Occipital lobe (tissue), 3 donors: ENCODE data around the gene SAT2. TPM values are rescaled to one million over a fixed set of nuclear protein-coding genes. Genes with fewer than 3 reads are reported as not detected.

ENCODE experiments used
- DNase-seq: peaks from one replicate; lab custom pipeline; 2025; lab: John Stamatoyannopoulos, UW
- small RNA-seq: library from RNA; depleted of rRNA; stranded (forward); fragments of <200 nt; gene quantifications from one replicate; pipeline ENCODE3, GENCODE V24; 2014
- total RNA-seq: library from RNA; depleted of rRNA; stranded (reverse); fragments of >200 nt; gene quantifications from one replicate; pipeline ENCODE4 v1.2.3, GENCODE V29; 2014

Gene SAT2
- total RNA-seq, 1 donor from 2014 or later = 32.8 TPM

- no peak for DNase-seq
Observed at GRCh38 chr17:7576432-7576937, 51.1 kb downstream of the SAT2 start.

Small RNA genes lying within 50 kb of the gene (small RNA-seq; reads per million reads assigned to genes)
- gene CD68 (not detected), gene SNORD10 (not detected)

Other genes with a start within 250 kb of the SAT2 start
- gene TNK1, start 246.7 kb downstream of the SAT2 start, total RNA-seq = 0.94 TPM
- 10.0 TPM for gene PLSCR3, start 233.3 kb downstream of the SAT2 start, total RNA-seq
- 55.2 TPM for gene TMEM256, start 223.7 kb downstream of the SAT2 start, total RNA-seq
- 9.2 TPM for gene NLGN2, start 220.0 kb downstream of the SAT2 start, total RNA-seq
- not detected for gene SPEM1, start 207.5 kb downstream of the SAT2 start, total RNA-seq
- not detected for gene SPEM2, start 202.2 kb downstream of the SAT2 start, total RNA-seq
- gene SPEM3, start 199.0 kb downstream of the SAT2 start, total RNA-seq = not detected
- gene TMEM102, start 192.4 kb downstream of the SAT2 start, total RNA-seq = 3.7 TPM
- gene FGF11, start 188.3 kb downstream of the SAT2 start, total RNA-seq = 18.2 TPM
- 17.2 TPM for gene CHRNB1, start 182.8 kb downstream of the SAT2 start, total RNA-seq
- 17.6 TPM for gene ZBTB4, start 148.2 kb downstream of the SAT2 start, total RNA-seq
- gene SLC35G6, start 146.4 kb downstream of the SAT2 start, total RNA-seq = not detected
- gene POLR2A, start 143.5 kb downstream of the SAT2 start, total RNA-seq = 54.6 TPM
- 3.3 TPM for gene TNFSF12, start 78.8 kb downstream of the SAT2 start, total RNA-seq
- gene TNFSF13, start 69.1 kb downstream of the SAT2 start, total RNA-seq = 0.31 TPM
- gene SENP3, start 65.9 kb downstream of the SAT2 start, total RNA-seq = 84.8 TPM
- 0.62 TPM for gene CD68, start 48.2 kb downstream of the SAT2 start, total RNA-seq
- gene MPDU1, start 44.0 kb downstream of the SAT2 start, total RNA-seq = 34.8 TPM
- gene SOX15, start 37.7 kb downstream of the SAT2 start, total RNA-seq = 0.47 TPM
- 51.9 TPM for gene FXR2, start 12.9 kb downstream of the SAT2 start, total RNA-seq
- not detected for gene SHBG, start 2.3 kb upstream of the SAT2 start, total RNA-seq
- 5.0 TPM for gene ATP1B2, start 23.1 kb upstream of the SAT2 start, total RNA-seq
- gene TP53, start 59.7 kb upstream of the SAT2 start, total RNA-seq = 9.4 TPM
- 9.5 TPM for gene WRAP53, start 60.7 kb upstream of the SAT2 start, total RNA-seq
- 13.7 TPM for gene EFNB3, start 77.4 kb upstream of the SAT2 start, total RNA-seq
- 0.62 TPM for gene DNAH2, start 89.9 kb upstream of the SAT2 start, total RNA-seq
- gene KDM6B, start 206.4 kb upstream of the SAT2 start, total RNA-seq = 16.4 TPM
- 1.2 TPM for gene TMEM88, start 227.2 kb upstream of the SAT2 start, total RNA-seq
- 20.1 TPM for gene NAA38, start 229.7 kb upstream of the SAT2 start, total RNA-seq
- 14.2 TPM for gene CYB5D1, start 230.2 kb upstream of the SAT2 start, total RNA-seq